Measurements from ENCODE around the gene UAP1.

The UAP1 gene

GRCh38 chr1:162587347-162587746, 25.8 kb downstream of the UAP1 start:
- Histone ChIP-seq H3K4me3 (ENCODE audit: low read depth in 1 of 2, low read length in 1 of 2) (no peak overlapping the region), H3K27me3 (no peaks in the 10 kb centered on the region), H3K4me1 (ENCODE audit: control insufficient read depth in 1 of 2, insufficient read depth in 1 of 2, low read depth in 1 of 2, low read length in 1 of 2) (no peaks in the 10 kb centered on the region), H3K36me3 (peaks cover 22% of the 10 kb centered on the region), H3K27ac (no peak overlapping the region), H3K9me3 (no peaks in the 10 kb centered on the region)
- TF ChIP-seq CTCF (IDR thresholded peaks at IDR 0.05), result no peak

GRCh38 chr1:162587761-162588260, 26.3 kb downstream of the UAP1 start:
- no peak overlapping the region for H3K4me3 ChIP-seq (ENCODE audit: low read depth in 1 of 2, low read length in 1 of 2)
- H3K4me1 ChIP-seq (ENCODE audit: control insufficient read depth in 1 of 2, insufficient read depth in 1 of 2, low read depth in 1 of 2, low read length in 1 of 2), result no peaks in the 10 kb centered on the region
- H3K36me3 ChIP-seq, result peaks cover 27% of the 10 kb centered on the region
- no peaks in the 10 kb centered on the region for H3K9me3 ChIP-seq
- H3K27me3 ChIP-seq, result no peaks in the 10 kb centered on the region
- TF ChIP-seq CTCF (IDR thresholded peaks at IDR 0.05), result no peak
- no peak overlapping the region for H3K27ac ChIP-seq

DNA sequence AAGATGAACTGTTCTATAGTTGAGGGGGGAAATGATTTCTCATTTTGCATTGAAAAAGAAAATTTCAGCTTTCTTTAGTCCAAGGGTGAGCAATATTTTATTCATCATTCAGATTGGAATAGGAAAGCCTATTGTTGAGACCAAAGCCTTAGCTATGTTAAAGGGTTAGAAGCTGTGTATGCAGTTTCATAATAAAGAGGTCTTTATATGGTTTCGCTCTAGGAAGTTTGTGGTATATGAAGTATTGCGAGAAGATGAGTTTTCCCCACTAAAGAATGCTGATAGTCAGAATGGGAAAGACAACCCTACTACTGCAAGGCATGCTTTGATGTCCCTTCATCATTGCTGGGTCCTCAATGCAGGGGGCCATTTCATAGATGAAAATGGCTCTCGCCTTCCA, 28.6 kb downstream of the UAP1 start:
- H3K27me3 ChIP-seq, result no peaks in the 10 kb centered on the region
- H3K36me3 ChIP-seq, result peaks cover 38% of the 10 kb centered on the region

GRCh38 chr1:162590686-162591085, 29.2 kb downstream of the UAP1 start:
- H3K27ac ChIP-seq, result no peak overlapping the region
- H3K27me3 ChIP-seq, result no peaks in the 10 kb centered on the region
- no peak for TF ChIP-seq CTCF (IDR thresholded peaks at IDR 0.05)
- H3K9me3 ChIP-seq, result no peaks in the 10 kb centered on the region
- H3K4me1 ChIP-seq (ENCODE audit: control insufficient read depth in 1 of 2, insufficient read depth in 1 of 2, low read depth in 1 of 2, low read length in 1 of 2), result no peaks in the 10 kb centered on the region
- peaks cover 38% of the 10 kb centered on the region for H3K36me3 ChIP-seq
- no peak overlapping the region for H3K4me3 ChIP-seq (ENCODE audit: low read depth in 1 of 2, low read length in 1 of 2)

More for the DNA sequence above, 28.6 kb downstream of the UAP1 start:
- H3K9me3 ChIP-seq, result no peaks in the 10 kb centered on the region
- TF ChIP-seq CTCF (IDR thresholded peaks at IDR 0.05), result no peak
- no peak overlapping the region for H3K27ac ChIP-seq
- no peaks in the 10 kb centered on the region for H3K4me1 ChIP-seq (ENCODE audit: control insufficient read depth in 1 of 2, insufficient read depth in 1 of 2, low read depth in 1 of 2, low read length in 1 of 2)
- no peak overlapping the region for H3K4me3 ChIP-seq (ENCODE audit: low read depth in 1 of 2, low read length in 1 of 2)

DNA sequence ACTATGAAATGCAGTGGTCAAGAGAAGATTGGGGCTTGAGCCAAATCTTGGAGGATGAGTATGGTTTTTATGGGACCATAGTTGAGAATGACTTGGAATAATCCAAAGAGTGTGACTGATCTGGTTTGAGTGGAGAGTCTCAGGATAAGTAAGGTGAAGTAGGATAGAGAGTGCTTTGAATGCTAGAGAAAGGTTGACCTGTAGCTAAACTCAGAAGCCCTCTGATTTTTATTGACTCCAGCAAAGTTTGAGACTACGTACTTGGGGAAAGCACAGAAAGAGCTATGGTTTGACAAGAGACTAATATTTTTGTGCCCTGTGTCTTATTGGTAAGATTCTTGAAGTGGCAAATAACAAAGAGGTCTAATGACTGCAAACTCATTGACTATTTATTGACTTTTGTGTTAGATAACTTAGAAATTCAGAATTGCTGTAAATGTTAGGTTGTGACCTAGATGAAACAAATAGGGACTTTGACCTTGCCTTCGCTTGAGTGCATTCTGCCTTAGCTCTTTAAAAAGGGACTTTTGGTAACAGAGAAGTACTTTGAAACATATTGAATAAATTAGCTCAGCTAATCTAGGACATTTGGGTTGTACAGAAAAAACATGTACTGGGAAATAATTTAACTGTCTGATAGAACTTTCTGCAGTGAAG, 35.1 kb downstream of the UAP1 start:
- Histone ChIP-seq H3K4me1 (ENCODE audit: control insufficient read depth in 1 of 2, insufficient read depth in 1 of 2, low read depth in 1 of 2, low read length in 1 of 2) (no peaks in the 10 kb centered on the region), H3K4me3 (ENCODE audit: low read depth in 1 of 2, low read length in 1 of 2) (no peak overlapping the region), H3K27ac (no peak overlapping the region), H3K9me3 (no peaks in the 10 kb centered on the region), H3K36me3 (peaks cover 40% of the 10 kb centered on the region), H3K27me3 (no peaks in the 10 kb centered on the region)
- no peak for TF ChIP-seq CTCF (IDR thresholded peaks at IDR 0.05)

Measured in neutrophil (primary cell).